Left lung (tissue), 10 donors: Measurements from ENCODE around the gene ELANE. TPM values are rescaled to one million over a fixed set of nuclear protein-coding genes. Genes with fewer than 3 reads are reported as not detected.

Source experiments
- ATAC-seq: fragments of 200-7000 bp; cut with Tn5 transposase; one replicate; pipeline ENCODE4 v1.9.1; 2020; ENCODE audit warnings: moderate library complexity
- DNase-seq, 4 donors: peaks; one replicate each; pipeline ENCODE4 v3.0.0-alpha.2; 2013 to 2020
- H3K27ac ChIP-seq, 2 donors: fragments of 200-600 bp; sonication (generic) in 1 of 2; one replicate each; pipeline versions ENCODE4 v1.5.0 to v1.8.0; 2020 to 2021
- H3K27me3 ChIP-seq, 2 donors: fragments of 200-600 bp; sonication (generic) in 1 of 2; one replicate each; pipeline versions ENCODE4 v1.5.0 to v1.8.0; 2020 to 2021
- H3K36me3 ChIP-seq, 2 donors: fragments of 200-600 bp; sonication (generic) in 1 of 2; one replicate each; pipeline versions ENCODE4 v1.5.0 to v1.8.0; 2020 to 2021
- H3K4me1 ChIP-seq, 2 donors: fragments of 200-600 bp; one replicate each; pipeline ENCODE4 v1.8.0; 2021
- H3K4me3 ChIP-seq, 2 donors: fragments of 200-600 bp; sonication (generic) in 1 of 2; one replicate each; pipeline versions ENCODE4 v1.5.0 to v1.8.0; 2020 to 2021; ENCODE audit warnings: mild to moderate bottlenecking in 1 of 2
- H3K9me3 ChIP-seq, 2 donors: fragments of 200-600 bp; sonication (generic) in 1 of 2; one replicate each; pipeline versions ENCODE4 v1.5.0 to v1.8.0; 2020 to 2021
- CTCF ChIP-seq, 2 donors: fragments of 200-600 bp; sonication (generic) in 1 of 2; IDR thresholded peaks; one replicate each; pipeline versions ENCODE4 v1.5.0 to v1.8.0; 2021; ENCODE audit warnings: antibody characterized with exemption in 2 of 2
- intact Hi-C, 2 donors: fragments of 100-400 bp; cut with DNase I; formaldehyde crosslinking; loops; one replicate each; pipeline versions ENCODE4 v1.11.2 to v1.14.2; 2022
- polyA plus RNA-seq, 6 donors: library from polyadenylated mRNA; unstranded; fragments of 120-200 nt; gene quantifications; one replicate each; pipeline ENCODE4 v1.2.1, GENCODE V29; 2013; ENCODE audit not compliant: insufficient read length in 6 of 6
- total RNA-seq, 2 donors: library from RNA; stranded (reverse); fragmentation: NEBNext Ultra II Directional; extraction: Animal tissue kit (Norgen Biotek cat#: 25700); gene quantifications; one replicate each; pipeline ENCODE4 v1.2.1, GENCODE V29; 2021
- donor health status: DM: no; HTN: yes; CAD: no.
- donor health status: DM: no; HTN: no; CAD: no.

The ELANE gene
- total and polyA plus RNA-seq, 8 donors: 0.70 to 2.2 (median 1.2) TPM

DNA sequence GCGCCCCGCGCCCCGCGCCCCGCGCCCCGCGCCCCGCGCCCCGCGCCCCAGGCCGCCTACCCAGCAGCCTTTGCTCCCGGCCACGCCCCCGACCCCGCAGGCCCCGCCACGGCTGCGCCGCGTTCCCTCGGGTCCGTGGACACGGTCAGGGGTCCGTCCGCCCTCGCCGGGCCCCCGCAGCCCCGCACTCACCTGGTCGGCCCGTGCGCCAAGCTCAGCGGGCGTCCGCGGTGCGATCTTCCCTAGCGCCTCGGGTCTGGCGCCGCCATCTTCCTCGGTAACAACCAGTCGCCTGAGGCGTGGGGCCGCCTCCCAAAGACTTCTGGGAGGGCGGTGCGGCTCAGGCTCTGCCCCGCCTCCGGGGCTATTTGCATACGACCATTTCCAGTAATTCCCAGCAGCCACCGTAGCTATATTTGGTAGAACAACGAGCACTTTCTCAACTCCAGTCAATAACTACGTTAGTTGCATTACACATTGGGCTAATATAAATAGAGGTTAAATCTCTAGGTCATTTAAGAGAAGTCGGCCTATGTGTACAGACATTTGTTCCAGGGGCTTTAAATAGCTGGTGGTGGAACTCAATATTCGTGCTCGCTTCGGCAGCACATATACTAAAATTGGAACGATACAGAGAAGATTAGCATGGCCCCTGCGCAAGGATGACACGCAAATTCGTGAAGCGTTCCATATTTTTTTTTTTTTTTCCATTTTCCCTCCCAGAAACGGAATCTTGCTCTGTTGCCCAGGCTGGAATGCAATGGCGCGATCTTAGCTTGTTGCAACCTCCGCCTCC is 41.0 kb downstream of the ELANE start, which contains the start of the genes MED16 and RNU6-9:
MED16 (minus strand) TSS at position 294 of the 796 bp plus-strand sequence. CDS start 2,056 bp downstream, outside the sequence.
RNU6-9 (plus strand) TSS at position 591 of the 796 bp plus-strand sequence.
- H3K27ac ChIP-seq: peak within 1 kb of the TSS; percentile 90 to 95
- H3K9me3 ChIP-seq: no peaks in the 10 kb centered on the region
- H3K36me3 ChIP-seq: peaks cover 0 to 47% of the 10 kb centered on the region in 2 donors
- intact Hi-C loops: no loop called here
- peak within 1 kb of the TSS; percentile 72 to 76 for H3K4me3 ChIP-seq
- DNase-seq (peak; percentile 93 to 97 (median 96)), ATAC-seq (peak; percentile 98)
- H3K27me3 ChIP-seq: no peaks in the 10 kb centered on the region
- peak in 1 of 2 donors; percentile 16 for TF ChIP-seq CTCF (IDR thresholded peaks at IDR 0.05)
- H3K4me1 ChIP-seq: peaks cover 0 to 14% of the 10 kb centered on the region in 2 donors

GRCh38 chr19:896434-896833 is 44.3 kb downstream of the ELANE start:
- Histone ChIP-seq H3K9me3 (no peaks in the 10 kb centered on the region), H3K4me1 (peaks cover 0 to 20% of the 10 kb centered on the region in 2 donors), H3K27ac (no peak overlapping the region), H3K4me3 (no peak overlapping the region), H3K36me3 (peaks cover 0 to 45% of the 10 kb centered on the region in 2 donors), H3K27me3 (no peaks in the 10 kb centered on the region)
- TF ChIP-seq CTCF (IDR thresholded peaks at IDR 0.05): no peak
- intact Hi-C loops: no loop called here
- ATAC-seq (no peak), DNase-seq (no peak)

DNA sequence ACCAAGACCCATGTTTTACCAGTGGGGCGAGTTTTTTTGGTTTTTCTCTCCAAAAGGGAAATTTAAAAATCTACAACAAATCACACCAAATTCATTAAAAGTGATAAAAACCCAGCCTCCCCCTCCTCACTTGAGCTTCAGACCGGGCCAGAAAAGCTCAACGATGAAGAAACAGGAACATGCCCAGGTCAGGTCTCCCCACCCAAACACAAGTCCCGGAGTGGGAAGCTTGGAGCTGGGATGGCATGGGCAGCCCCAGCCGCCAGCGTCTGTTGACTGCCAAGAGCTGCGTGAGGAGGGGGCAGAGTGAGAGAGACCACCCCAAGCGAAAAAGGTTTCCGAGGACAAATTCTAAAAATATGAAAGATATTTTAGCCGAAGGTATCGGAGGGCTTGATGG is 44.9 kb downstream of the ELANE start:
- Histone ChIP-seq H3K27ac (no peak overlapping the region), H3K36me3 (peaks cover 0 to 51% of the 10 kb centered on the region in 2 donors), H3K9me3 (no peaks in the 10 kb centered on the region), H3K4me3 (no peak overlapping the region), H3K27me3 (no peaks in the 10 kb centered on the region), H3K4me1 (peaks cover 0 to 18% of the 10 kb centered on the region in 2 donors)
- TF ChIP-seq CTCF (IDR thresholded peaks at IDR 0.05): no peak
- intact Hi-C loops: no loop called here
- ATAC-seq: no peak
- DNase-seq: no peak

DNA sequence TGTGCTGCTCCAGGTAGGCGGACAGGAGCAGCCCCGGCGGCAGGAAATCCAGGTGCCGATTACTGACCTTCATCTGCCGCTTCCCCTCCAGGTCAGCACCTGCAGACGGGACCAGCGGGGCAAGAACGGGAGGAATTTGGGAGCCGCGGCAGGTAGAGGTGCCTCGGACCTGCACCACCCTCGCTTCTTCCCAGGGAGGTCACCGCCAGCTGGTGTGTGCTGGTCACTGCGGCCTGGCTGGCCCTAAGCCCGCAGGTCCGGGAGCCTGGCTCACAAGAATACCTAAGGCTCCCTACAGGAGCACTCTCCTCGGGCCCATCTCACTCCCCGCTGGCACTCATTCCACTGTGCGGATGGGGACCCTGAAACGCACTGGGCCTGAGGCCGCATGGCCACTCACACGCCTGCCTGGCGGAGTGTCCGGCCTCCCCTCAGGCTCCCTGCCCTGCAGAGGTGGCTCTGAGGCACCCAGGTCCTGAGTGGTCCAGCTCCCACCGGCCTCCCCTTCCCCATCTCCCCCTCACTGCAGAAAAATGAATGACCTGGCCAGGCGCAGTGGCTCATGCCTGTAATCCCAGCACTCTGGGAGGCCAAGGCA is 45.4 kb downstream of the ELANE start:
- ATAC-seq (no peak), DNase-seq (no peak)
- no peaks in the 10 kb centered on the region for H3K9me3 ChIP-seq
- no peaks in the 10 kb centered on the region for H3K27me3 ChIP-seq
- intact Hi-C loops: no loop called here
- H3K4me1 ChIP-seq: peaks cover 0 to 15% of the 10 kb centered on the region in 2 donors
- H3K27ac ChIP-seq: no peak overlapping the region
- H3K36me3 ChIP-seq: peaks cover 0 to 56% of the 10 kb centered on the region in 2 donors
- H3K4me3 ChIP-seq: no peak overlapping the region
- TF ChIP-seq CTCF (IDR thresholded peaks at IDR 0.05): no peak

GRCh38 chr19:898663-899062 is 46.6 kb downstream of the ELANE start:
- Histone ChIP-seq H3K4me1 (peaks cover 0 to 12% of the 10 kb centered on the region in 2 donors), H3K27ac (no peak overlapping the region), H3K27me3 (no peaks in the 10 kb centered on the region), H3K9me3 (no peaks in the 10 kb centered on the region), H3K4me3 (no peak overlapping the region), H3K36me3 (peaks cover 0 to 60% of the 10 kb centered on the region in 2 donors)
- no peak for TF ChIP-seq CTCF (IDR thresholded peaks at IDR 0.05)
- intact Hi-C loops: no loop called here
- DNase-seq (no peak), ATAC-seq (no peak)
